GM18951 (cell line): Measurements from ENCODE around the gene CHRD.

ENCODE experiments used
- POLR2A ChIP-seq: IDR thresholded peaks from 4 replicates; pipeline ENCODE4 v1.6.1; 2011; ENCODE audit warnings: mild to moderate bottlenecking; ENCODE audit not compliant: insufficient read length, insufficient read depth; ENCODE audit errors: extremely low read depth
- in situ Hi-C: fragments of 300-500 bp; cut with MboI; formaldehyde crosslinking; loops from one replicate; pipeline ENCODE4 v1.12.0; 2022; ENCODE audit warnings: low sequenced_read_pairs, mixed read lengths, inconsistent platforms; ENCODE audit not compliant: unreplicated experiment

The CHRD gene

DNA sequence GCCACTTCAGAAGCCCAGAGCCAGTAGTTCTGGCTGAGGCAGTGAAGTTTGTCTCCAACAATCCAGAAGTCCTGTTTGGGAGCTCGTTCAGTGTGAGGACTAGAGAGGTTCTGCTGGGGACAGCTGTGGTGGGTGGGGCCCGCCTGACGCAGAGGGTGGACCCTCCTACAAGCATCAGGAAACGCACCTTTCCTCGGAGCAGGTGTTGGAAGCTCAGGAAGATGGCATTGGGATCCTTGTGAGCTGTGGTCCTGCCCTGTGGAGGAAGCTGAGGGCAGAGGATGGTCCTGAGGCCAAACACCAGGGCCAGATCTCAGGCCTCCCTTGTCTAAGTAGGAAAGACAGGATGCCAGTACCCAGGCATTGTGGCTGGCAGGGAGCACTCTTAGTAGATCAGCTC is 6.9 kb upstream of the CHRD start:
- in situ Hi-C loops = loop anchor here (25.0 kb wide), 1 partner anchor 164 kb away; no protein-coding TSS in a partner anchor
- TF ChIP-seq POLR2A = no peak

DNA sequence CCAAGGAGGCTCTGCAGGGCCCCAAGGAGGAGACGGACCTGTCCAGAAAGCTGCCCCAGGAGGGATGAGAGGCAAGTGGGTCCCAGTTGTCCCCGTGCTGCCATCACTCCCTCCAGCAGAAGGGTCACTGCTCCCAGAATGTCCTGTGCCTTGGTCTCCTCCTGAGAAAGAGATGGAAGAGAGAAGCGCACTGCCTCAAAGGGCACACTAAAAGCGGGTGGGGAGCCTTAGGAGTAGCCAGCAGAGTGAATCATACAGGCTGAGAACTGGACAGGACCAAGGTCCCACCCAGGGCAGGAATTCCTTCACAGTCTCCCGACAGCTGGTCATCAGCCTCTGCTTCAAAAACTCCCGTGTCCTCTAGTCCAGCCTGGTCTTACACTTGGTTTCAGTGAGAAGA is 6.4 kb upstream of the CHRD start:
- in situ Hi-C loops = loop anchor here (25.0 kb wide), 1 partner anchor 164 kb away; no protein-coding TSS in a partner anchor
- no peak for TF ChIP-seq POLR2A

DNA sequence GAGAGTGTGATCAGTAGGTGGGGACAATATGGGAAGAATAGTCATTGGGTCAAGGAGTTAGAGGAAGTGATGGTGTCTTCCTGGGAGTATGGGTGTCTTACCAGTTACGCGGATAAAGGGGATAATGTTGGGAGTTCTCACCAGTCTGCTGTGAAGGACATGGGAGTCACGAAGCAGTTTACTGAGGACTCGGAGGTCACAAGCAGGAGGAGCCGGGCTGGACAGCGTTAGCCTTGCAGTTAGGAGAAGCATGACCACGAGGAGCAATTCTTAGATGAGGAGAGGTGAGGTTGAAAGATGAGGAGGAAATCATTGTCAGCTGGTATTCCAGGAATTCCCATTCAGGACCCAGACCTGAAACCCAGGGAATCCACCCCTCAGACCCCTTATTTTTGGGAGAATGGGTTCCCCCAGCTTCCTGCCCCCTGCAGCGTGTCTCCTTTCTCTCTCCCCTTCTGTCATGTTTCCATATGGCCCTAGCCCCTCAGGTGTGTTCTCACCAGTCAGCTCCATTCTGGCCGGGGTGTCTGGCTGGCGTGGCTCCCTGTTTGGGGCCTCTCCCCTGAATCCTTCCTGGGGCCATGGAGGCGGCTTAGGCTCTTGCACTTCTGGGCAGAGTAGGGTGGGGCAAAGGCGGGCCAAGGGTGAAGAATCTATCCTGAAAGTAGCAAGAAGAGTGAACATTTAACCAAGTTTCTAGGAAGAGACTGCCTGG is 4.0 kb upstream of the CHRD start:
- in situ Hi-C loops = no loop called here
- no peak for TF ChIP-seq POLR2A

DNA sequence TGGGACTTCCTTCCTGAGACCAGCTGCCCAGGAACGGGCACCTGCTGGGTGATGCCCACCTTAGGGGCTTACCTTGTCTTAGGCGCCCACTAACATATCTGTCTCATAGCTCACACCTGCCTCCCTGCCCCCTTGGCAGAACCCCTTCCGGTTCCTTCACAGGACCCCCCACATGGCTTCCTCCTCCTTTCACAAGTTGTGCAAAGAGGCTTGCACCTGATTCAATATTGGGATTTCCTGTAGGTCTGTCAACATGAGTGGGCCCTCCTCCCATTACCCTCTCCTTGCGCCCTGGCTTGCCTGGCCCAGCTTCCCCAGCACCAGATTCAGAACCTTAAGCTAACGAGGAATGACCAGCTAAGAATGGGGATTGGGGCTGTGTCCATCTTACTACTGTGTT is 2.5 kb upstream of the CHRD start:
- no peak for TF ChIP-seq POLR2A
- in situ Hi-C loops = no loop called here

DNA sequence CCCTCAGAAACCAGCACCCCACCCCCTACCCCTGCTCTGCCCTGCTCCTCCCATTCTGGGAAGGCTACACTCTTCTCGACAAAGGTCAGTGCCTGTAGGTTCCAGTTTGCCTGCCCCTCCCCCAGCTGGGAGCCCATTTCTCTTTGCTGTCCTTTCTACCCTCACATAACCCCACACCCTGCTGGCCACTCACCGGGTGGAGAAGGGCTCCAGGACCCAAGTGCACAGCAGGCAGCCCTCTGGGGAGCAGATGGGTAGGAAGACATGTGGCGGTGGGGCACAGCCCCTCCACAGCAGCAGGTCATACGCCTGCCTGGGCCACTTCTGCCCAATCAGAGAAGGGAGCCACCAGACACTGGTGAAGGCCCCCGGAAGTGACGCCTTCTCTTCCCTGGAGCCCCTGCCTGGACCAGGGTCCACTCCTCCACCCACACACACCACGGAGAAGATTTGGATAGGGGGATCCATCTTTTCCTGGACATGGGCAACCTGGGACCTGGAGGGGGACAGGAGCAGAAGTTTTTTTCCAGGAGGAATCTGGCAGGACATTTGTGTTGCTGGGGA is 1.9 kb upstream of the CHRD start, which contains the start of gene THPO:
THPO (minus strand) TSS at position 326 of the 564 bp plus-strand sequence. CDS start 1,948 bp downstream, outside the sequence.
- TF ChIP-seq POLR2A = no peak
- in situ Hi-C loops = no loop called here

DNA sequence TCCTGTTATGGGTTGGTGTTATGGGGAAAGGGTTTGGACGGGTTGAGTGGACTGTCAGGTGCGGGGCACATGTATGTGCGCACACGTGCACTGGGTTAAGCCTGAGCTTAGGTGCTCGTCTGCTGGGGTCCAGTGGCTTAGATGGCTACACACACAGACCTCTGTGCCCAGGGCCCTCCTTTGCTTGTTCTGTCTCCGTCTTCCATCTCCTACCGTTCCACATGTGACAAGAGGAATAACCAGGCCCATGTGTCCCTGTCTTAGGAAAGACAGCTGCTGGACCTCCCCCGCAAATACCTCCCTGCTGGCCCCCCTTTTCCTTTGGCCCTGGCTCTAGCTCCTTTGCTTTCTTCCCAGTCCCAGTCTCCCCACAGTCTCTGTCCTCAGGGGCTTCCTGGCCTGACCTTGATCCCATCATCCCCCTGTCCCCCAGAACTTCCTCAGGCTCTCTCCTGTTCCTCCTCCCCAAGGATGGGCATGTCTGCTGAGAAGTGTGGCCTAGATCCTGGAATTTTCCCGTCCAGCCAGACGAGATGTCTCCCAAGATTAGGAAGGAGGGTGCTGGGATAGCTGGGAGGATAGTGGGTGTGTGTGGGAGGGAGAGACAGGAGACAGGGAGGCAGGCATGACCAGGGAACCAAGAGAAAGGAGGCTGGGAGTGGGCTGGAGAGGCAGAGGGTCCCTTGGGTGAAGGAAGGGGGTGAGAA is 1.1 kb upstream of the CHRD start:
- in situ Hi-C loops = no loop called here
- TF ChIP-seq POLR2A = no peak

DNA sequence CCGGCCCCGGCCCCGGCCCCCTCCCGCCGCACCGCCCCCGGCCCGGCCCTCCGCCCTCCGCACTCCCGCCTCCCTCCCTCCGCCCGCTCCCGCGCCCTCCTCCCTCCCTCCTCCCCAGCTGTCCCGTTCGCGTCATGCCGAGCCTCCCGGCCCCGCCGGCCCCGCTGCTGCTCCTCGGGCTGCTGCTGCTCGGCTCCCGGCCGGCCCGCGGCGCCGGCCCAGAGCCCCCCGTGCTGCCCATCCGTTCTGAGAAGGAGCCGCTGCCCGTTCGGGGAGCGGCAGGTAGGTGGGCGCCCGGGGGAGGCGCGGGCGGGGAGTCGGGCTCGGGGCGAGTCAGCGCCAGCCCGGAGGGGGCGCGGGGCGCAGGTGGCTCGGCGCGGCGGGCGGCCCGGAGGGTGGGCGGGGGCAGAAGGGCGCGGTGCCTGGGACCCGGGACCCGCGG is 352 bp downstream of the CHRD start:
- no peak for TF ChIP-seq POLR2A
- in situ Hi-C loops = no loop called here

DNA sequence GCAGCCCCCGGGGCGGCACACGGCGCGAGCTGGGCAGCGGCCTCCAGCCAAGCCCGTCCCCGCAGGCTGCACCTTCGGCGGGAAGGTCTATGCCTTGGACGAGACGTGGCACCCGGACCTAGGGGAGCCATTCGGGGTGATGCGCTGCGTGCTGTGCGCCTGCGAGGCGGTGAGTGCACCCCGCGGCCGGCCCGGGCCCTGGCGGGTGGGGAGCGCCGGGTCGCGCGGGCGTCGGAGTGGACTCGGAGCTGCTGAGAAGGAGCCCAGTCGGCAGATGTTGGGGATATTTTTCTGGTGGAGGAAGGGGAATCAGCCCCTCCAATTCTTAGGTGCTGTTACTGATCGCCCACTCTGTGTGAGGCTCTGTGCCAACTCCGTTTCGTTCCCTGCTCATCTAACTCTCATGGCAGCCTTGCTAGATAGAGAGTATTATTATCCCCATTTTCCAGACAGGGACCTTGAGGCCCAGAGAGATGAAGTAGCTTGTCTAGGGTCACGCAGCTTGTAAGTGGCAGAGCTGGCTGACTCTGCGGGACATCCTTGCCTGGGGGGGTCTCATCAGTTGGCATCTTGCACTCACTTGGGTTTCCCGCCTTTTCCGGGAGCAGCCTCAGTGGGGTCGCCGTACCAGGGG is 890 bp downstream of the CHRD start:
- TF ChIP-seq POLR2A = no peak
- in situ Hi-C loops = no loop called here

DNA sequence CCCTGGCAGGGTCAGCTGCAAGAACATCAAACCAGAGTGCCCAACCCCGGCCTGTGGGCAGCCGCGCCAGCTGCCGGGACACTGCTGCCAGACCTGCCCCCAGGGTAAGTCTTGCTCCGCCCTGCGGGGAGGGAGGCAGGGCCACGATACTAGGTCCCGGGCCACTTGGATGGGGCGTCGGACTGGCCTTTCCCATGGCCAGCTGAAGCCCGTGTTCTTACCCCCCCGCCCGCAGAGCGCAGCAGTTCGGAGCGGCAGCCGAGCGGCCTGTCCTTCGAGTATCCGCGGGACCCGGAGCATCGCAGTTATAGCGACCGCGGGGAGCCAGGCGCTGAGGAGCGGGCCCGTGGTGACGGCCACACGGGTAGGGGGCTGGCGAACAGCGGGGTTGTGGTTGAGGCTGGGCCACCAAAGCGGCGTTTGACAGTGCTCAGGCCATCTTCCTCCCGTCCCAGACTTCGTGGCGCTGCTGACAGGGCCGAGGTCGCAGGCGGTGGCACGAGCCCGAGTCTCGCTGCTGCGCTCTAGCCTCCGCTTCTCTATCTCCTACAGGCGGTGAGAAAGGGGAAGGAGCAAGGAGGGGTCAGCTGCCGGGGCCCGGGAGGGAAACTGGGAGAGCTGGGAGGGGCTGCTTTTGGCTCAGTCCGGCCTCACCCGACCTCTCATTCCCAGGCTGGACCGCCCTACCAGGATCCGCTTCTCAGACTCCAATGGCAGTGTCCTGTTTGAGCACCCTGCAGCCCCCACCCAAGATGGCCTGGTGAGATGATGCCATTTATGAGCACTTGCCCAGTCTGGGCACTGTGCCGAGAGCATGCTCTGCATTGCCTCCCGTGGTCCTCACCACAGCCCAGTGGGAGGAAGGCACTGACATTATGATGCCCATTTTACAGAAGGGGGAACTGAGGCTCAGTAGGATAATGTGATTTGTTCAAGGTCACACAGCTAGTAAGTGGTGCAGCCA is 1.7 kb downstream of the CHRD start:
- TF ChIP-seq POLR2A = no peak
- in situ Hi-C loops = no loop called here

DNA sequence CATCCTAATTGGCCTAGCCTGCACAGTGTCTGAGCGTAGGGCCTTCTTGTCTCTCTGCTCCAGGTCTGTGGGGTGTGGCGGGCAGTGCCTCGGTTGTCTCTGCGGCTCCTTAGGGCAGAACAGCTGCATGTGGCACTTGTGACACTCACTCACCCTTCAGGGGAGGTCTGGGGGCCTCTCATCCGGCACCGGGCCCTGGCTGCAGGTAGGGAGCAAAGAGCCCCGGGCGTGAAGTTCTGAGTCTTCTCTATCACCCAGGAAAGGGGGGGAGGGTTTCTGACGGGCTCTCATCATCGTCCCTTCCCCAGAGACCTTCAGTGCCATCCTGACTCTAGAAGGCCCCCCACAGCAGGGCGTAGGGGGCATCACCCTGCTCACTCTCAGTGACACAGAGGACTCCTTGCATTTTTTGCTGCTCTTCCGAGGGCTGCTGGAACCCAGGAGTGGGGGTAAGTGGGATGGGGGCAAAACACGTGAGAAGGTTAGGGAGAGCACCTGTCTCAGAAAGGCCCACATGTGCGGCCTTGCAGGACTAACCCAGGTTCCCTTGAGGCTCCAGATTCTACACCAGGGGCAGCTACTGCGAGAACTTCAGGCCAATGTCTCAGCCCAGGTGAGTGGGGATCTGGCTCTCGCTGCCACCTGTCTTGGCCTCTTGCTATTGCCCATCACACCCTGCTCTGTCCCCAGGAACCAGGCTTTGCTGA is 2.6 kb downstream of the CHRD start:
- in situ Hi-C loops = no loop called here
- TF ChIP-seq POLR2A = no peak

DNA sequence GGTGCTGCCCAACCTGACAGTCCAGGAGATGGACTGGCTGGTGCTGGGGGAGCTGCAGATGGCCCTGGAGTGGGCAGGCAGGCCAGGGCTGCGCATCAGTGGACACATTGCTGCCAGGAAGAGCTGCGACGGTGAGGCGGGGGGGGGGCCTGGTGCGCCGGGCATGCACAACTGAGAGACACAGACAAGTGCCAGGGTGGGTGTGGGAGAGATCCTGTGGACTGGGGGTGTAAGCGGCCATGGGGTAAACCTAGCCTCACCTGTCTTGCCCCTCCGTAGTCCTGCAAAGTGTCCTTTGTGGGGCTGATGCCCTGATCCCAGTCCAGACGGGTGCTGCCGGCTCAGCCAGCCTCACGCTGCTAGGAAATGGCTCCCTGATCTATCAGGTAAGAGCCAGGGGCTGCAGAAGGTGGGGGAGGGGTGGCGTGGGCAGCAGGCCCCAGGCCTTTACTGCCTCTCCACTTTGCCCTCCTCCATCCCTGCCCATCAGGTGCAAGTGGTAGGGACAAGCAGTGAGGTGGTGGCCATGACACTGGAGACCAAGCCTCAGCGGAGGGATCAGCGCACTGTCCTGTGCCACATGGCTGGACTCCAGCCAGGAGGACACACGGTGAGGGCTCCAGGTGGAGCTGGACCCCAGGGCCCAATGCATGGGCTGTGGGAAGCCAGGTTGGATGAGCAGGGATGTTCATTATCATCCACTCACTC is 3.3 kb downstream of the CHRD start:
- no peak for TF ChIP-seq POLR2A
- in situ Hi-C loops = no loop called here
